Measurements from ENCODE around the gene HOXD9.

DNA sequence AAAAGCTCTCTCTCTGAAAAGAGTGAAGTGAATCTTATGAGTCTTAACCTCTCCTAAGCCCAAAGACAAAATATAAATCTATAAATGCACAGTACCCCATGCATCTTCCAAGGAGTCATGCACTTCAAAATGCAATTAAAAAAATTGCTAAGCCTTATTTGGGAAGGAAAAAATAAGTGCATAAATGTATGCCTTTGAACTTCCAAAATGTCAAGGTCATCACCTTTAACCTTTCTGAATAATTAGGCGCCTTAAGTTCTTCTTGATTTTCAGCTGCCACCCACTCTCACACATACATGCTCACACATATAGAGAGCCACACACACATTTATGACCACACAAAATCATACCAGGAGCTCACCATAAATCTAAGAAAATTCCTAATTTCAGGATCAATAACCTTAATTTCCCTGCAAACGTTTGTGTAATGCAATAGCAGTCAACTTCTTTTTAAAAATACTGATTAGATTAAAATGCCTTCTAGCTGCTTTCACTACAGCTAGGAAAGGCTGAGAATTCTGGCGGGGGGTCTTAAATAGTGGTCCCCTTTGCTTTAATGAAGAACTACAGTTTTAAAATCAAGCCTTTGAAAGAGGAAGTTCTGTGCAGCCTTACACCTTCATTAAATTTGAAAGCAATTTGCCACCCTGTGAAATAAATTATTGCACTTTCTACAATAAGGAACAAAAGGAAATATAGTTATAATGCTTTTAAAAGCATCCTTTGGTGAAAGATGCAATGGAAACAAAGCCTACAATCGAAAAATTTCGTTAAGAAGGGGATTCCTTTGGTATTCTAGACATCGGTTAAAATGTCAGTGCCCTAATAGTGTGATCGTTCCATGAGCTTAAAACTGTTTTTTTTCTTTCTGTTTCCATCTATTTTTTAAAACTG, 11.9 kb upstream of the HOXD9 start:
- TF ChIP-seq POLR2A (IDR thresholded peaks at IDR 0.05) (no peak), CTCF (IDR thresholded peaks at IDR 0.05) (no peak)
